Loucy (cell line): ENCODE results near the gene PARK7.

Source experiments
- EZH2phosphoT487 ChIP-seq: fragments of 200-600 bp; IDR thresholded peaks from 2 replicates; pipeline ENCODE4 v1.6.1; 2018; ENCODE audit warnings: antibody characterized with exemption, mild to moderate bottlenecking, moderate library complexity, borderline replicate concordance
- TF ChIP-seq, protein P1 (sequence below): fragments of 200-600 bp; sonication (generic); conservative IDR thresholded peaks from 2 replicates; pipeline ENCODE4 v1.5.1; 2014; ENCODE audit warnings: mild to moderate bottlenecking, antibody characterized with exemption, low read length

DNA sequence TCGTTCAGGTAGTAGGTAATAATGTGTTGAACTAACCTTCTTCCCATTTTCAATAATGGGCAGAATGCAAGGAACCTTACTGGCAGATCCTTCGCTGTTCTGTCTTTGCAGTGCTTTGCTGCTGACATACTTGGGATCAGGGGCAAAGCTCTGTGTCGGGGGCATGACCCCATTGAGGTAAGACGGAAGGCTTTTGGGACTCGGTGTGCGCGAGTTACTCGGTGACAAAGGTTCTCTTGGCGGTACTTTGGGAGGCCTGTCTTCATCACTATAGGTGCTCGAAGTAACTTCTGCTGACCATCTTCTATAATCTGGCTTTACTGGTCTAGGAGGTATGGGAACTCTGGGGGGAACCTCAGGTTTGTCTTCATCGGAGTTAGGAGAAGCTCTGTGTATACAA is 51.9 kb downstream of the PARK7 start:
- no peak for TF ChIP-seq EZH2phosphoT487
- TF ChIP-seq, protein P1, sequence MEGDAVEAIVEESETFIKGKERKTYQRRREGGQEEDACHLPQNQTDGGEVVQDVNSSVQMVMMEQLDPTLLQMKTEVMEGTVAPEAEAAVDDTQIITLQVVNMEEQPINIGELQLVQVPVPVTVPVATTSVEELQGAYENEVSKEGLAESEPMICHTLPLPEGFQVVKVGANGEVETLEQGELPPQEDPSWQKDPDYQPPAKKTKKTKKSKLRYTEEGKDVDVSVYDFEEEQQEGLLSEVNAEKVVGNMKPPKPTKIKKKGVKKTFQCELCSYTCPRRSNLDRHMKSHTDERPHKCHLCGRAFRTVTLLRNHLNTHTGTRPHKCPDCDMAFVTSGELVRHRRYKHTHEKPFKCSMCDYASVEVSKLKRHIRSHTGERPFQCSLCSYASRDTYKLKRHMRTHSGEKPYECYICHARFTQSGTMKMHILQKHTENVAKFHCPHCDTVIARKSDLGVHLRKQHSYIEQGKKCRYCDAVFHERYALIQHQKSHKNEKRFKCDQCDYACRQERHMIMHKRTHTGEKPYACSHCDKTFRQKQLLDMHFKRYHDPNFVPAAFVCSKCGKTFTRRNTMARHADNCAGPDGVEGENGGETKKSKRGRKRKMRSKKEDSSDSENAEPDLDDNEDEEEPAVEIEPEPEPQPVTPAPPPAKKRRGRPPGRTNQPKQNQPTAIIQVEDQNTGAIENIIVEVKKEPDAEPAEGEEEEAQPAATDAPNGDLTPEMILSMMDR, result no peak
